GM21737 (cell line): ENCODE results near the gene SLC25A27.

Experiments
- ATAC-seq: cut with Tn5 transposase; IDR thresholded peaks from one replicate; pipeline ENCODE4 v1.9.1; 2021; ENCODE audit warnings: mild to moderate bottlenecking, moderate library complexity; ENCODE audit not compliant: unreplicated experiment

SLC25A27 gene

DNA sequence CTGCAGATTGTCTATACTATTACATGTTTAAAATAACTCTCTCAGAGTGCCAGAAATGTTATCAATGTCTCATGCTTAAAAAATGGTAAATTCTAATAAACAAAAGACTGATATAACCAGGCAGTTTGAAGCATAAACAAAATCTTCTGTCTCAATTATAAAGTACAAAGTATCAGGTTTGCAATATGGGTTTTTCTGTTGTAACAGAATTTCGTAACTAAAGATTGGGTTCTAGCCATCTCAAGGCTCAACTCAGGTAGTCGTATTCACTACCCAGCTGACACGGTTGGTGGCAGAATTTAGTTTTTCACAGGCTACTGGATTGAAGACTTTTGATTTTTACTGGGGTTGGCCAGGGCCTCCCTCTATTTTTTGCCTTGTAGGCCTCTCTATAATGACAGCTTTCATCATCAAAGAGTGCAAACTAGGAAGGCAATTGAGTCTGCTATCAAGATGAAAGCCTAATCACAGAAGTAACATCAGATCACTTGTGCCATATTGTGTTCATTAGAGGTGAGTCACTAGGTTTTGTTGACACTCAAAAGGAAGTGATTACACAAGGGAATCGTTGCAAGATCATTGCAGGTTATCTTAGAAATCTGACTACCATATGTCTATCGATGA lies 3.8 kb upstream of the SLC25A27 start:
- ATAC-seq, result no peak

DNA sequence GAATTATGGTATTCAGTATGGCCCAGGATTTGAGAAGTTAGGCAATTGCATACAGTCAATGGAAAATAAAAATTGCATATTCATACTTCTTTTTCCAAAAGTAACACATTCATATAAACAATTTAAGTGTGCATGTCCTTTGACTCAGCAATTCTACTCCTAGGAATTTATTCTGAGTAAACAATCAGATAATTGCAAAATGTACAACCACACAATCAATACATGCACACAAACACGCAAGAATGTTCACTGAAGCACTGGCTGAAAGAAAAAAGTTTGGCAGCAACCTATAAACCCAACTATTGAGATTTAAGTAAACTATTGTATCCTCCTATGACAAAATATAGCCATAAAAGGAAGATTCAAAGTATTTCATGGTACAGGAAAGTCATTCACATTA lies 1.8 kb upstream of the SLC25A27 start:
- no peak for ATAC-seq

DNA sequence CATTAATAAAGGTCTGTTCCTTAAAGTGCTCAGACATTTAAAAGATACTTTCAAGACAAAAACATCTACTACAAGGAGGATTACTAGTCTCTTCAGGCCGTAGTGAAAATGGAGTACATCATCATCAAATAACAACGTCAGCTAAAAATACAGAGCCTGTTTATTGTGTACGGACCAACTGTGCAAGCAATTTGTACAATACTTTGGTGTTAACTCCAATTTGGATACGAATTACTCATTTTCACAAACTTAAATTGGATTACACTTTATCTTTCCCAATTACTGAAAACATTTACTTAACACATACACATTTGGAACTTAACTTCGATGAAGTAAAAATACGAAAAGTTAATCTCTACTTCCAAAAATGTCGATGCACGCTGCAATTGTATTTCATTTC lies 959 bp upstream of the SLC25A27 start:
- no peak for ATAC-seq

- ATAC-seq, result no peak
Observed at GRCh38 chr6:46652232-46652602, 558 bp upstream of the SLC25A27 start.

GRCh38 chr6:46653439-46654195 lies 842 bp downstream of the SLC25A27 start:
- ATAC-seq, result no peak

DNA sequence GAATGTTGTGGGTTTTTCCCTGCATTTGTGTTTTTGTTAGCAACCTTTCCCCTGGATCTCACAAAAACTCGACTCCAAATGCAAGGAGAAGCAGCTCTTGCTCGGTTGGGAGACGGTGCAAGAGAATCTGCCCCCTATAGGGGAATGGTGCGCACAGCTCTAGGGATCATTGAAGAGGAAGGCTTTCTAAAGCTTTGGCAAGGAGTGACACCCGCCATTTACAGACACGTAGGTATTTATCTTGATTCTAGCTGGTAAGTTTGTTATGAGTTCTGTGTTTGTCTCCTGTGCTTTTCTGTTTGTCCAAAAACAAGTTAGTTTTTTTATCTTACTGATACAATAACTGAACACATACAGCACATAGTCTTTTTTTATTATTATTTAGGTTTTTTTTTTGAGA lies 3.0 kb downstream of the SLC25A27 start:
- no peak for ATAC-seq

- no peak for ATAC-seq
Observed at GRCh38 chr6:46657642-46658041, 4.9 kb downstream of the SLC25A27 start.

DNA sequence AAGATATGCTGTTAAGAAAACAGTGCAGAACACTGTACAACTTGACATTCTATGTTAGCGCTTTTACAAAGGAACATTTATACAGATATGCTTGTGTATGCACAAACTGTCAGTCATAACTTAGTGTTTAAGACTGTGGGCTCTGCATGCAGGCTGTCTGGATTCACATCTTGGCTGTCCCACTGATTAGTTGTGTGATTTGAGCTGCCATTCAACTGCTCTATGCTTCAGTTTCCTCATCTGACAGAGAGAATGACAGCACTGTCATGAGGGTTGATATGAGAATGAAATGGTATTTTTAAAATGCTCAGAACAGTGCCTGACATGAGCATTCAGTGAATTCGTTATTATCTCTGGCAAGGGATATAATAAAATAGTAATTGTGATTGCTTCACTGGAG lies 8.7 kb downstream of the SLC25A27 start:
- no peak for ATAC-seq

GRCh38 chr6:46667377-46667776 lies 14.6 kb downstream of the SLC25A27 start:
- no peak for ATAC-seq

GRCh38 chr6:46674410-46674809 lies 21.6 kb downstream of the SLC25A27 start:
- ATAC-seq, result no peak

DNA sequence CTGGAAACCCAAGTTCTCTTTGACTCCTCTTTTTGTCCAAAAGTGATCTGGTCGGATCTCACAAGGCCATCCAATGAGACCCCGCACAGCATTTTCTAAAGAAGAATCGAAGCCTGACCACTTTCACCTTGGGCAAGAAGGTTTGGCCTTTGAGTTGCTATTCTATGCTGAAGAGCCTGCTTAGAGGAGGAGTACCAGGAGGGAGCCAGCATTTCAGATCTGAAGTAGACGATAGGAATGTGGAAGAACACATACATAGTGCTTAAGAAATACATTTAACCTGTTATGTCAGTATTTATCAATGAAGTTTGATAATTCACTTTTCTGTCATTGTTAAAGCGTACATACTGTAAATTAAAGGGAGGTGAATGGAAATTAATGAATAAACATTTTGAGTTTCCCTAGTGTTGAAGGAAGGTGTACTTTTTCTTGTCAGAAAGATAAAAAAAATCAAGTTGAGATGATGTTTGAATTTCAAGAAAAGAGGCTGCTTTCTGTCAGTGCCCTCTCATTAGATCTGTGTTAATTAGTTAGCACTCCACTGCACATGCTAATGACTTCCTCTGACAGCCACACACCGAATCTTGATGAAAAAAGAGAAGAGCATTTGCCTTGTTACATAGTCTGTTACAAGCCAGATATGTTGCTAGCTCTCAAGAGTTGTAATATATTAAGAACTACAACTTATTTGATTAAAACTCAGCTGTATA lies 24.0 kb downstream of the SLC25A27 start:
- no peak for ATAC-seq

GRCh38 chr6:46677314-46677654 lies 24.5 kb downstream of the SLC25A27 start:
- ATAC-seq, result no peak

DNA sequence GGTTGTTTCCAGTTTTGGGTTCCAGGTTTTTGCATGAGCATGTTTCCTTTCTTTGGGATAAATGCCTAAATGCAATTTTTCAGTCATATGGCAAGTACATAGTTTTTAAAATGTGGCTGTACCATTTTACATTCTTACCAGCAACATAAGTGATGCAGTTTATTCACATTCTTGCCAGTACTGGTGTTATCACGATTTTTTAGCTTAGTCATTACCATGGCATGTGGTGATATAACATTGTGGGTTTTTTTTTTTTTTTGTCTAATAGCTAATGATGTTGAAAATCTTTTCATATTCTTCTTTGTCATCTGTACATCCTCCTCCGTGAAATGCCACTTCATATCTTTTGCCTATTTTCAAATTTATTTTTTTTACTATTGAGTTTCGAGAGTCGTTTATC lies 32.0 kb downstream of the SLC25A27 start:
- no peak for ATAC-seq

DNA sequence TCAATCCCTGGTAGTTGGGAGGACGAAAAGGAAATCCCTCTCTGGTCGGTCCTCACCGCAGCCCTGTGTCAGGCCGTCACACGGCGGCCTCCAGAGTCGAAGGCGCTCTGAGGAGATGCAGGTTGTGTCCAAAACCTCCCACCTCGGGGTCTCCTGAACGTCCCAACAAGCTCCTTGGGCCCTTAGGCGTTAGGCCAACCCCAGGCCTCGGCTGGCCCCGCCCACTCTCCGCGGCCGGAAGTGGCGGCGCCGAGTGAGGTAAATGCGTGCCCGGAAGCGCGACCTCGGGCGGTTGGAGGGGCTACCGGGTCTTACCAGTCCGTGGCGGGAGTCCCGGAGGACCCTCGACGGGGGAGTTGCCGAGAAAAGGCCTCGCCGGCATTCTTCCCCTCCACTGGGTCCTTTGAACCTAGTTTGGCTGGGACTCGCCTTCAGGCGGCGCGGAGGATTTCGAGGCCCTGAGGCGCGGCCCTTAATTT lies 34.9 kb downstream of the SLC25A27 start, which contains the start of gene TDRD6:
TSS of gene TDRD6 (plus strand) at position 267 of the 479 bp plus-strand sequence. CDS start 244 bp downstream, outside the sequence.
- ATAC-seq, result no peak

GRCh38 chr6:46688117-46688965 lies 35.6 kb downstream of the SLC25A27 start:
- no peak for ATAC-seq

GRCh38 chr6:46688966-46689335 lies 36.2 kb downstream of the SLC25A27 start:
- ATAC-seq, result no peak

- no peak for ATAC-seq
Observed at GRCh38 chr6:46689657-46690056, 36.9 kb downstream of the SLC25A27 start.

- ATAC-seq, result no peak
Observed at GRCh38 chr6:46690141-46690755, 37.5 kb downstream of the SLC25A27 start.

DNA sequence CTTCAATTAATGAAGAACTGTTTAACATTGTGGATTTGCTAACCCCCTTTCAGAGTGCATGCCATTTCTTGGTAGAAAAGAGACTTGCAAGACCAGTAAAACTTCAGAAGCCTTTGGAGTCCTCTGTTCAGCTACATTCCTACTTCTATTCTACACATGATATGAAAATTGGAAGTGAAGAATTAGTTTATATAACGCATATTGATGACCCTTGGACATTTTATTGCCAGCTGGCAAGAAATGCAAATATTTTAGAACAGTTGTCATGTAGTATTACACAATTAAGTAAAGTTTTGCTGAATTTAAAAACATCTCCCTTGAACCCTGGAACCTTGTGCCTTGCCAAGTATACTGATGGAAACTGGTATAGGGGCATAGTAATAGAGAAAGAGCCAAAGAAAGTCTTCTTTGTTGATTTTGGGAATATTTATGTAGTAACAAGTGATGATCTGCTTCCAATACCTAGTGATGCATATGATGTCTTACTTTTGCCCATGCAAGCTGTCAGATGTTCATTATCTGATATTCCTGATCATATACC lies 38.2 kb downstream of the SLC25A27 start:
- no peak for ATAC-seq

DNA sequence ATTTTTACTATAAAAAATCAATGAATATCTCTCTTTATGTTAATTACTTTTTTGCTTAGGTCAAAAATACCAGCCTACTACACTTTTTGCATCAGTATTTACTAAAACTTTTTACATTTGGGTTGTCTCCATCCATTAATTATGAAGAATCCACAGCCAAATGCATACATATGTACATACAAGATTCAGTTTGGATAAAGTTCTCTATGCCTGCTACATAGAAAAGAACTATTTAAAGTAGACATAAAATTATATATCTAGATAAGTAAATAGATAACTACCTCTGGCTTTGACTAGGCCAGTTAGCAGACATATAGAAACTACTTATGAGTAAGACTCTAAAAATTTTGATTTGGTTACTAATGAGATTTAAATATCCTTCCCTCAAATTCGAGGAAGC lies 47.2 kb downstream of the SLC25A27 start:
- ATAC-seq, result no peak
